Measurements from ENCODE around the gene WDR73.
"Not testable (repeated sequence)": the region's sequence is repeated elsewhere in the genome, so short reads cannot be mapped to it uniquely, and the experiment has no call there.

Gene WDR73

GRCh38 chr15:84653910-84654688 lies at the start of gene WDR73:
WDR73 (minus strand) TSS chr15:84654283; CDS start chr15:84654274, 9 bp downstream.
- peak; percentile 92 to 94 for DNase-seq (ENCODE audit: extremely low read depth in 1 of 2, low read depth in 1 of 2)

GRCh38 chr15:84703808-84704207 lies 49.7 kb upstream of the WDR73 start:
- no peak for DNase-seq (ENCODE audit: extremely low read depth in 1 of 2, low read depth in 1 of 2)

- DNase-seq (ENCODE audit: extremely low read depth in 1 of 2, low read depth in 1 of 2): no peak
These were observed 48.9 kb upstream of the WDR73 start for GRCh38 chr15:84702961-84703482.

GRCh38 chr15:84699538-84700191 lies 45.6 kb upstream of the WDR73 start:
- no peak for DNase-seq (ENCODE audit: extremely low read depth in 1 of 2, low read depth in 1 of 2)

GRCh38 chr15:84697236-84697990 lies 43.3 kb upstream of the WDR73 start:
- DNase-seq (ENCODE audit: extremely low read depth in 1 of 2, low read depth in 1 of 2): no peak

GRCh38 chr15:84696757-84697156 lies 42.7 kb upstream of the WDR73 start:
- no peak for DNase-seq (ENCODE audit: extremely low read depth in 1 of 2, low read depth in 1 of 2)

GRCh38 chr15:84690342-84690741 lies 36.3 kb upstream of the WDR73 start:
- DNase-seq (ENCODE audit: extremely low read depth in 1 of 2, low read depth in 1 of 2): no peak

GRCh38 chr15:84689858-84690257 lies 35.8 kb upstream of the WDR73 start:
- DNase-seq (ENCODE audit: extremely low read depth in 1 of 2, low read depth in 1 of 2): no peak

GRCh38 chr15:84686446-84686845 lies 32.4 kb upstream of the WDR73 start:
- DNase-seq (ENCODE audit: extremely low read depth in 1 of 2, low read depth in 1 of 2): not testable (repeated sequence)

- no peak for DNase-seq (ENCODE audit: extremely low read depth in 1 of 2, low read depth in 1 of 2)
These were observed 31.2 kb upstream of the WDR73 start for GRCh38 chr15:84685304-84685703.

GRCh38 chr15:84684092-84684491 lies 30.0 kb upstream of the WDR73 start:
- no peak for DNase-seq (ENCODE audit: extremely low read depth in 1 of 2, low read depth in 1 of 2)

GRCh38 chr15:84681831-84682230 lies 27.7 kb upstream of the WDR73 start:
- no peak for DNase-seq (ENCODE audit: extremely low read depth in 1 of 2, low read depth in 1 of 2)

GRCh38 chr15:84671211-84671610 lies 17.1 kb upstream of the WDR73 start:
- DNase-seq (ENCODE audit: extremely low read depth in 1 of 2, low read depth in 1 of 2): no peak

- peak in 1 of 2 donors; percentile 64 for DNase-seq (ENCODE audit: extremely low read depth in 1 of 2, low read depth in 1 of 2)
These were observed 15.6 kb upstream of the WDR73 start for GRCh38 chr15:84669726-84670125.

- no peak for DNase-seq (ENCODE audit: extremely low read depth in 1 of 2, low read depth in 1 of 2)
These were observed 14.3 kb upstream of the WDR73 start for GRCh38 chr15:84668221-84668982.

- no peak for DNase-seq (ENCODE audit: extremely low read depth in 1 of 2, low read depth in 1 of 2)
These were observed 12.3 kb upstream of the WDR73 start for GRCh38 chr15:84666373-84666772.

- no peak for DNase-seq (ENCODE audit: extremely low read depth in 1 of 2, low read depth in 1 of 2)
These were observed 6.9 kb upstream of the WDR73 start for GRCh38 chr15:84661001-84661400.

- no peak for DNase-seq (ENCODE audit: extremely low read depth in 1 of 2, low read depth in 1 of 2)
These were observed 6.1 kb upstream of the WDR73 start for GRCh38 chr15:84659904-84660781.

GRCh38 chr15:84658788-84659411 lies 4.8 kb upstream of the WDR73 start:
- DNase-seq (ENCODE audit: extremely low read depth in 1 of 2, low read depth in 1 of 2): no peak
